Stimulated activated CD4-positive, alpha-beta T cell treated with anti-CD3 and anti-CD28 coated beads, Interleukin-12 subunit alpha, Interleukin-12 subunit beta, amount 100 ng/mL, for 24 hours (primary cell): ENCODE results near the gene ARAP1.

Source experiments
- DNase-seq, 2 experiments: peaks; one replicate each; pipeline ENCODE4 v3.0.0-alpha.2; 2020; ENCODE audit warnings: low read depth in 2 of 2

The ARAP1 gene

DNA sequence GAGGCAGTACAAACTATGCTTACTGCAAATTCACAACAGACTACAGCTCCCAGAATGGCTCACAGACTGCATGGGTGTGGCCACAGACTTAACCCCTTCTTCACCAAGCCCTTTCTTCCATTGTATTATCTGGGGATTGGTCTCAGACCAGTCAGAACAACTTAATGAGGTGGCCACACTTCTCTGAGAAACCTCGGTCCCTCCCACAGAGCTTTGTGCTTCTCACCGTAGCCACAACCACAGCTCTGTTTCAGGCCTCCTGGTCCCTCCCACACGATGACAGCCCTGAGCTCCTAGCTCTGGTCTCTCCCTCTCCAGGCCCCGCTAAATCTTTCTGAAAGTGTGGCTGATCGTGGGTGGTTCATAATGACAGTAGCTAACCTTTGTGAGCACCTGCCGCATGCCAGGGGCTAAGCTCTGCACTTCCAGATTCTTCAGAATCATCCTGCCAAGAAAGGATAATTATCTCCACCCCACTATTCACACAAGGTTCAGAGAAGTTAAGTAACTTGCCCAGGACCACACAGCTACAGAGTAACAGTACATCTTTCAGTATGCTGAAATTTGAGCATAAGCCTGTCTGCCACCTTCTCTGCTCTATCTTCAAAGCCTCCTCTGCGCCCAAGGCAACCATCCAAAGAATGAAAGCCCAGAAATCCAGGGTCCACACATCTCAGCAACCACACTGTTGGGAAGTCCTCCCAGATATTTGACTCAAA is 83.4 kb downstream of the ARAP1 start:
- peak in 1 of 2 experiments; percentile 56 for DNase-seq

DNA sequence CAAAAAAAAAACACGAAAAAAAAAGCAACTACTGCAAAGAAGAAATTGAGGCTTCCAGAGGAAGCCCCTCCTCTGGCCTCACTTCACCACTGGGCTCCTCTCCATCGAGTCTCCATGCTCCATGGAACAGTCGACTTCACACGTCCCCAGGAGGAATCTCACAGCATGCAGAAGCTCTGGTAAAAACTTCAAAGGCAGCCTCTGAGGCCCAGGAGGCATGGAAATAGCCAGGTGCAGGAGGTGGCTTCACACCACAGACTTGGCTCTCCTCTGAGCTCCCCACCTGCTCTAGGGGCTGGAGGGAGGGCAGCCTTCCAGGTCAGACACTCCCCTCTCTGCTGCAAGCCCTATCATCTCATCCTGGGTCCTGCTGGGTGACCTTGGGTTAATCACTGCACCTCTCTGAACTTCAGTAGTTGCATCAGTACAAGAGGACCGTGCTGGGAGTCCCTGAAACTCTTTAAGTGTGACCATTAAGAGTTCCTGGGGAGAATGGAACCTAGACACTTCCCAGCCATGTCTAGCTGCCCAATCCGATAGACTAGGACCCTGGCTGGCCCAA is 86.2 kb downstream of the ARAP1 start:
- no peak for DNase-seq

DNA sequence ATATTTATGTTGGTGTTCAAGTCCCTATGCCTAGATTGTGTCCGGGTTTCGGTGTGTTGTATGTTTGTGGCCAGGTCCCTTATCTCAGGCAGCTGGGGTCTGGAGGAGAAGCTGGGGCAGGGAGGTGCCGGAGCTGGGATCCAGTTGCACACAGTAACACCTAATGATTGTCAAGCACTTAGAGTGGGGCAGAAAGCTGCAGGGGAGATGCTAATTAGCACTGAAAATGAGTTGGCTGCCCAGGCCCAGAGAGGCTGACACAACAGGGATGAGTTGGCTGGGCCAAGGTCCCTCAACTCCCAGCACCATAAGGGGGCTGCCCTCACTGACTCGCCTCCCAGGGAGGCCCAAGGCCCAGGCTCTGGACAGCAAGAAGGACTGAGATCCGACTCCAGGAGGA is 90.2 kb downstream of the ARAP1 start:
- DNase-seq: no peak

DNA sequence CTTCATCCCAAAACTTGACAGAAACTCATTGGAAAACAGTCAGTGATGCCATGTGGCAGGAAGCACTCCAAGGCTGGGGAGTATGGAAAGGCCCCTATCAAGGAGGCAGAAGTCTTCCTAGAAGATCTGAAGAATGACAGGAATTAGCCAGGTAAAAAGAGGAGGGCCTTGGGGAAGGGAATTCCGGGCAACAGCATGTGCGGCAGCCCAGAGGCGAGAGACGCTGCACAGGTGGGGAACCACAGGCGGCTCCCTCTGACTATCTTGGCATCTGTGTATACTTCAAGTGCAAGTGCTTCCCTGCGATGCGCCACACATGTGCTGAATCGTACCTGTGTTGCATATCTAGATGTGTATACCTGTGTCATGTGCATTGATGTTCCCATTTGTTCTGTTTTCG is 90.7 kb downstream of the ARAP1 start:
- no peak for DNase-seq

DNA sequence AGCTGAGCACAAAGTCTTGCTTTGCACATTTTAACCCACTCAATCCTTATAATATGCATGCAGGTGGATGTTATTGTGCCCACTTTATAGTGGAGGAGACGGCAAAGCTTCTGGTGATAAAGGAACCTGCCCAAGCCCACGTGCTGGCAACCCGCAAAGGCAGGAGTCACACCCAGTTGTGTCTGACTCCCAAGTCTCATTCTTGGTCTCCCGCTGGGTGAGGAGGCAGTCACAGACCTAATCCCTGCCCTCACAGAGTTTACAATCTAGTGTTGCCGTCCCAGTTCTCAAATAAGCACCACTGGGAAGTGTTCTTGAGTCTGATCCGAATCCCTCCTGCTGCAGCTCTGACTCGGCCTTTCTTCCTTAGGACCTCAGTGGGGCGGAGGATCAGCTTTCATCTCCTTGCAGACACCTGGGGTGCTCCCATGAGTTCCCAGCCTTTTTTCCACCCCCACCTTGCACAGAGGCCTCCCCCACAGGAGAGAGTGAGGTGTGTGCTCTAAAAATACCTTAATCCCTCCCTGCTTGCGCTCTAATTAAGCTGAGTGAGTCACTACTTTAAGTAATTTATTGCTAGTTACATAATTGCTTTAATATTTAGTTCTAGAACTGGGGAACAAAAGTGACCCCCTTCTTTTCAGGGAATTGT is 93.1 kb downstream of the ARAP1 start:
- DNase-seq: no peak

DNA sequence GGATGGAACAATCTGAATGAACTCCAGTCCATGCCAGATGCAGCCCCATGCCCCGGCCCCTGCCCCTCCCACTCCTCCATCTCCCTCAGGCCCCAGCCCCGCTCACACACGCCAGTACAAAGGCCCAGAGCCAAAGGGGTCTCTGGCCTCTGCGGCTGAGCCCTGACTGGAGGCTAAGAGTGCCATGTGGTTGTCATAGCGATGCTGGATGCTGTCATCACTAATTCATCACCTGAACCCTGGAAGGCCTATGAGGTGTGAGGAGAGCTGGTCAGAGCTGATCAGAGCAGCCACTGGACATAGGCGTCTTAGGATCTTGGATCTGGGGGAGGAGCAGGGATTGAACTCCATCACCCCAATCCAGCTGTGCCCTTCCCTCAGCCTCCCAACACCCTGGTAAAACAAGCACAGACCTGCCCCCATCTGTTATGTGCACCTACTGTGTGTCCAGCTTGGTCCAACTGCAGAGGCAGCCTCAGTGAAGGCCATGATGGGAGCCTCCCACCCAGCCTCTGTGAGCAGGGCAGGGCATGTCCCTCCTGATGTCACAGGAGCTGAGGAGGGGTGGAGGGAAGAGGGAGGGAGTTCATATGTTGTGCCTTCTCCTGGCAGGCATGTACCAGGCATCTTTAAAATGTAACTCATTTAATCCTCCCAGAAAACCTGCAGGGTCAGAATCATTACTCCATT is 94.7 kb downstream of the ARAP1 start:
- no peak for DNase-seq

DNA sequence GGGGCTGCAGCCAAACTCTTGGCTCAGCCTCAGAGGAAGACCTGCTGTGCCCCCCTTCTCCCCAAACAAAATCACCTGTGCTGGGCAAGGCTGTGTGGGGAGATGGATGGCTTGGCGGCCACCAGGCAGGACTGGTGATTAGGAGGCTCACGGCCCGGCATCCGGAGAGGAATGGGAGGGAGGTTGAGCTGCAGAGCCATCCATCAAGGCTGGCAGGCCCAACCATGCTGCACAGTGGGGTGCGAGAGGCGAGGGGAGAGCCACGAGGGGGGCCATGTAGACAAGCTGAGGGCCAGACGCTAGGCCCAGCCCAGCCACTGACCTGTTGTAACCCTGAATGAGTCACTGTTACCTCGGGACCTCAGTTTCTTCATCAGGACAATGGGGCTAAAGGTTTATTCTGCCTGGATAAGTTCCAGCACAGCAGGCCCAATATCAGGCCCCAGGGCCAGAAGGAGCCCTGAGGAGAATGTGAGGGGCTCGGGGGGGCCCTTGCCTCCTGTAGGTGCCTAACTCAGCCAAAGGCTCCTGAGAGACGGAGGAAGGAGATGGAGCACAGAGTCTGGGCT is 96.2 kb downstream of the ARAP1 start:
- no peak for DNase-seq

DNA sequence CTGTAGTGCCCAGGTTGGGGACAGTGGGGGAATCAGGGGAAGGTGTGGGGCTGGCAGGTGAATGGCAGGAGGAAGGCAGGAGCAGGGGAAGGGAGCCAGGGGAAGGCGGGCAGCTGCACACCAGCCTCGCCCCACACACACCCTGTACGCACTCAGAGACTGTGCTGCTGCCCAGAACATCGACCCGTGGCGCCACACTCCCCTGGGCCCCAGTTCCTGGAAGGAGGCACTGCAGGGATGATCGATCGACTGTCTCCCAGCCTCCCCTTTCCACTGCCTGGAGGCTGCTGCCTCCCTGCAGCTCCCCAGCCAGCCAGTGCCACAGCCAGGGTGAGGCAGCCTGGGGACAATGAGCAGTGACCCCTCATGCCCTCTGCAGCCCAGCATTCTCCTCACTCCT is 97.2 kb downstream of the ARAP1 start:
- no peak for DNase-seq

DNA sequence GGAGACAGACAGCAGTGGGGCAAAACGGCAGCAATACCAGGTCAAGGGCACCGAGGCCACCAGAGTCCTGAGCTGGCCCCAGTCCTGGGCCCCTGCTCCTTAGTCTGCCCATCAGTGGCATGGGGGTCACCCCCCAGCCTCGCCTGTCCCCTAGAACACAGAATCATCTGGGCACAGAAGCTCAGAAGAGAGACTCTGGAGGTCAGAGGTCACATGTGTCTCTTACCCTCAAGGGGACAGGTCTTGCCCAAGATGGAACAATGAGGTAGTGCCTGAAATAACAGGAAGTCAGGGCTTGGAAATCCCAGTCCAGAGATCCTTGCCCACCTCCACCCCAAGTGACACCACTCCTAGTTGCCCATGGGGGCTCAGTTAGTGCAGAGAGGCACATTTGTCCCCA is 98.6 kb downstream of the ARAP1 start:
- DNase-seq: no peak

DNA sequence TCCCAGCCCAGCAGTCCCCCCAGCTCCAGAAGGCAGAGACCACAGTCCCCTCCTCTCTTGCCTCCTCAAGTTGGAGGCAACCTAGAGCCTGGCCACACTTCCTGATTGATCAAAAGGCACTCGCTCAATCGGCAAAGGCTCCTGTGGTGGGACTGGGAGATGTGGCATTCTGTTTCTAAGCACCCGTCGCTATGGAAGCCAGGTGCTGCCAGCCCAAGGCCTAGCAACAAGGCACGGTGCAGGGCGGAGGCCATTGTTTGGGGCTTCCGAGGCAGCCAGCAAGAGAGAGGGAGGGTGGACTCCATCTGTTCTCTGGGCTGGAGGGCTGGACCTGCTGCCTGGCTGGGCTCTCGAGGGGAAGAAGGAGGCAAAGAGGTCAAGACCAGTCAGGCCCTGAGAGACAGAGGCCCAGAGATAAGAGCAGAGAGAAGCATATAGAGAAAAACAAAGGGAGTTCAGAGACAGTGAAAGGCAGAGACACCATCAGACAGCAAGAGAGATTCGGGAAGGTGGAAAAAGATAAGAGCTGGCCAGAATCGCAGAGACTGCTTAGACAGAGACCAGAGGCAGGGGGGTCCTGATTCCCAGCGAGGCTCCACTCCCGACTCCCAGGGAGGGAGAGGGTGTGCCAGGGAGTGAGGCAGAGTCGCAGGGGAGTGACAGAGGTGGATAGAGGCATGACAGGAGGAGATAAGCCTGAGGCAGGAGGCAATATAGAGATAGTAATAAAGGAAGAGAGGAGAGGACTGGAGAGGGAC is 99.2 kb downstream of the ARAP1 start:
- no peak for DNase-seq

DNA sequence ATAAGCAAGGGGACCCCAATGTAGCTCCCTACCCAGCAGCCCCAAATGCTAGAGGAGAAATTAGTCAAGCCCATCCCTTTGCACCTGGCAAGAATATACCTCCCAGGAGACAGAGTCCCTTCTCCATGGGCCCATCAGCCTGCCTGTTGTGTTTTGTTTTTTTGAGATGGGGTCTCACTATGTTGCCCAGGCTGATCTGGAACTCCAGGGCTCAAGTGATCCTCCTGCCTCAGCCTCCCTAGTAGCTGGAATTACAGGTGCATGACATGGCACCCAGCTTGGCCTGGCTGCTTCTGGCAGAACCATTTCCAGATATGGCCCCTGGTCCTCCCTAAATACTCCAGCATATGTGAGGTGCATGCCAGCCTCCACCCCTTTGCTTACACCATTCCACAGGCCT is 100.1 kb downstream of the ARAP1 start:
- DNase-seq: no peak

DNA sequence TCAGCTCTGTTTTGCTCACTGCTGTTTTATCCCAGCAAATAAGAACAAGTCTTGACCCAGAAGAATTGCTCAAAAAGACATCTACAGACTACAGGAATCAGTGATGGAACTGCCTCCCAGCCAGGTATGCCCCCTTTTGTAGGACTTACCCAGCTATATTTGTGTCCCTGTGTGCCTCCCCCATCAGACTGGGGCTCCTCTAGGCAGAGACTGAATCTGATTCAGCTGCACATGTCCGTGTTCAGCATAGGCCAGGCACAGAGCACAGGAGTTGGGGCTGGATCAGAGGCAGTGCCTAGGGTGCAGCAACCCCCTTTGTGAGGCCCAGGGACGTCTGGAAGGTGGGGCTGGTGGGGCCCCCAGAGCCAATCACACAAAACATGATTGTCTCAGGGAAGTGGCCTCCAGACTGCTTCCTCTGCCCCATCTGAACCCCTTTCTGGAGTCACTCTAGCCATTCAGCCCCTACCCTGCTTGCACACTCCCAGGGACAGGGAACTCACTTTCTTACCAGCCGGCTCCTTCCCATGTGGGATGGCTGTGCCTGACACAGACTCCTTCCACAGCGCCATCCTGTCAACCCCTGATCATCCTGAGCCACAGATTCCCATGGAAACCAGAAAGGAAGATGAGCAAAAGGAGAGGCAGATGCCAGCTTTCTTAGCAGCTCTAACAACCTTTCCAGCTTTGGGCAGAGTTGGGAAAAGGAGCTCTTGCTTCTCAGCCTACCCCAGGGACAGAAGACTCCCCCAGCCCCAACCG is 102.8 kb downstream of the ARAP1 start:
- DNase-seq: no peak

DNA sequence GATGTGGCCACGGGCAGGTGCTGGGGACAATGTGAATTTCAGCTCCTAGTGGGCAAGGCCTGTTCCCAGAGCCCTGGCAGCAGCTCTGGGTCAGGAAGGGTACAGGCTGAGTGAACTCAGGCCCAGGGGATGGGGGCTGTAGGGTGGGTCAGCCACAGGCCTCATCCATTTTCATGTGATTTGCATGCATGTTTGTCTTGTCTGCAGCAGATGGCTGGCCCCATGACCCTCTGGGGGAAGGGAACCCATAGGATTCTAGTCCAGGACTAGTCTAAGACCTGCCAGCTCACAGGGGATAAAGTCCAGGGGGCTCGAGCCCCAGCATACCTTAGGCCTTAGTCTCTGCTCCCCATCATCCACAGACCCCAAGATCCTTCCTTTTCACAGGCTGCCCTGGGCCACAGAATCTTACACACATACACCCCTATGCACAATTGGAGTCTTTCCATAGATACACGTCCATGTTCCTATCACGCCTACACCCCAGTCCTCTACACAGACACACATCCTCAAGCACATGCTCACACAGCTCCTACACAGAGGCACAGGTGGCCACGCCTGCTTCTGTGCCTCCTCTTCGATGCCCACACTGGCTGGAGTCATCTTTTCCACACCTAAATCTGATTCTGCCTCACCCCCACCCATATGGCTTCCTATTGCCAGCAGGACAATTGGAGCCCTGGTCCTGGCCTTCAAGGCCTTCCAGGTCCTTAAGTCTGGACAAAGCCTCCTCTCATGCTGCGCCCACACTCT is 103.6 kb downstream of the ARAP1 start:
- DNase-seq: no peak

DNA sequence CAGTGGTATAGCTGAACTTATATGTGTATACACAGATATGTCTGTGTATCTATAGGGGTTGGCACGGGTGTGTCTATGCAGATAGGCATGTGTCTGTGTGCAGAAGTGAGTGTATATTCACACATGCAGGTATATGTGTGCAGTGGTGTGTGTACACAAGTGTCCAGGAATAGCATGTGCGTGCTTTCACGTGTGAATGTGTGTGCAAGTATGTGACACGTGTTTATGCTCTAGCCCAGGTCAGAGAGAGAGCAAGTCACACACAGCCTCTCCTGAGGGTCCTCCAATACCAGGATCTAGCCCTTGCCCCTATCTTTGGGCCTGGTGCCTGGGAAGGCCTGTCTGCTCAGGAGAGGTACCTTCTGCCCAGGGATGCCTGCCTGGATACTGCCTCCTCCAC is 104.3 kb downstream of the ARAP1 start:
- no peak for DNase-seq

DNA sequence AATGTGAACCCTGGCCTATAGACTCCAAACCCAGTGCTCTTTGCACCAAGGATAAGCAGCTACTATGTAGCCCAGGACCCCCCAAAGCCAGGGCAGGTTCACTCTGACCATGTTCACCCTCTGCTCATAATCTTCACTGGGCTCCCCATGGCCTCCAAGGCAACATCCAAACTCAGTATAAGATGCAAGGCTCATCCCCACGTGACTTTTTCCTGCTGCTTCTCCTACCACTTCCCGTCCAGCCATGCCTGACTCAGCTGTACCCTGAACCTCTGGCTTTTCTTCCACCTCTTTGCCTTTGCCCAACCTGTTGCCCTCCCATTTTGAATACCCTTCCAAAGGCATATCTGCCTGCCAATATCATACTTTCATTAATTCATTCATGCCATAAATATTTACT is 105.7 kb downstream of the ARAP1 start:
- DNase-seq: no peak

DNA sequence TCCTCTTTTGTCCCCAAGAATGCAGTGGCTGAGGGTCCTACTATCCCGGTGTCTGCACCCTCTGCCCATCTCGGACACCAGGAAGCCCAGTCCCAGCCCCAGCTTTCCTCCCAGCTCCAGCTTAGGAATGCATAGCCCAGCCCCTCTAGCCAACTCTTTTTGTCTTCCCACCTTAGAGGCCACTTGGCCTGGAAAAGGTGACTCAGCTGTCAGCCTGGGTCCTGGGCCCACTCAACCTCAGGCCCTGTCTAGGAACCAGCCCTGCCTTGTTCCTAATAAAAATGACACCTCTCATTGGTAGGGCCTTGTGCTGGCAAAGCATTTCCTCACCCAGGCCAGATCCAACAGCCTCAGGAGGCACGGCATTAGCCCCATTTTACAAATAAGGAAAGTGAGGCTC is 106.2 kb downstream of the ARAP1 start:
- DNase-seq: no peak

DNA sequence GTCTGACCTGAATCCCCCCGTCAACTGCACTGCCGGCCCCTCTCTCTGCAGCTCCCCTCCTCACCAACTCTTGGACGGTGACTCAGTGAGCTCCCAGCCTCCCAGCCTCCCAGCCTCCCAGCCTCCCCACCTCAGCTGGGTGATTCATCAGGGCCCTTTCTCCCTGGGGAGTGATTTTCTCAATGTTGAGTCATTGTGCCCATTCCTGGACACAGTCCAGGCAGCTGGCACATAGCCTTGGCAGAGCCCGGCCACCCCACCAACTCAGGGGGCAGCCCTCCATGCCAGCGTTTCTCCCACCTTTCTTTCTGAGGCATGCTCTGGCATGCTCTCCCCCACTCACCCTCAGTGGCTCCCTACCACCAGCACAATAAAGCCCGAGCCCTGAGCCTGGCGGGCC is 108.7 kb downstream of the ARAP1 start:
- no peak for DNase-seq

DNA sequence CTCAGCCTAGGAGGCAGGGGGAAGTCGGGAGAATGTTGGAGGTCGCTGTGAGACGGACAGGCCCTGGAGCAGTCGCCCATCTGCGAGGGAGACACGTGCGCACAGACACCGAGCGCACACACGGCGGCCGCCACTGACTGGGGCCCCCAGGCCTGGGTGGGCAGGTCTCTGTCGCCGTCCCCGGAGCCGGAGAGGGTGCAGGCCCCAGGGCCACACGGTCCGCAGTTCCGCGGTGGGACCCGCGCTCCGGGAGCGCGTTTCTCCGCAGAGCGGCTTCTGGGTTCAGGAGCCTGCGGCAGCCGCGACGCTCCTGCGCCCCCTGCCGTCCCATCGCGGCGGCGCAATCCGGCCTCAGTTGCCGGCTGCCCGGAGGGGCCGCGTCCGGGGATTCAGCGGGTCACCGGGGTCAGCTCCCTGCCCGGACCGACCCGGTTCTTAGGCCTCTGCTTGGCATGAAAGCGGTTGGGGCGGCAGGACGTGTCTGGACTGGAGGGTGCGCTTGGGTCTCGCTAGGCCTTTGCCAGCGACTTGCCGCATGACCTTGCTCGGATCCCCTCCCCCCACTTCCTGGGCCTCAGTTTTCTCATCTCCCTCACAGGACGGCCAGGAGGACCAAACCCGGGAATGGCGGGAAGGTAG is 109.2 kb downstream of the ARAP1 start:
- peak; percentile 34 to 52 for DNase-seq

DNA sequence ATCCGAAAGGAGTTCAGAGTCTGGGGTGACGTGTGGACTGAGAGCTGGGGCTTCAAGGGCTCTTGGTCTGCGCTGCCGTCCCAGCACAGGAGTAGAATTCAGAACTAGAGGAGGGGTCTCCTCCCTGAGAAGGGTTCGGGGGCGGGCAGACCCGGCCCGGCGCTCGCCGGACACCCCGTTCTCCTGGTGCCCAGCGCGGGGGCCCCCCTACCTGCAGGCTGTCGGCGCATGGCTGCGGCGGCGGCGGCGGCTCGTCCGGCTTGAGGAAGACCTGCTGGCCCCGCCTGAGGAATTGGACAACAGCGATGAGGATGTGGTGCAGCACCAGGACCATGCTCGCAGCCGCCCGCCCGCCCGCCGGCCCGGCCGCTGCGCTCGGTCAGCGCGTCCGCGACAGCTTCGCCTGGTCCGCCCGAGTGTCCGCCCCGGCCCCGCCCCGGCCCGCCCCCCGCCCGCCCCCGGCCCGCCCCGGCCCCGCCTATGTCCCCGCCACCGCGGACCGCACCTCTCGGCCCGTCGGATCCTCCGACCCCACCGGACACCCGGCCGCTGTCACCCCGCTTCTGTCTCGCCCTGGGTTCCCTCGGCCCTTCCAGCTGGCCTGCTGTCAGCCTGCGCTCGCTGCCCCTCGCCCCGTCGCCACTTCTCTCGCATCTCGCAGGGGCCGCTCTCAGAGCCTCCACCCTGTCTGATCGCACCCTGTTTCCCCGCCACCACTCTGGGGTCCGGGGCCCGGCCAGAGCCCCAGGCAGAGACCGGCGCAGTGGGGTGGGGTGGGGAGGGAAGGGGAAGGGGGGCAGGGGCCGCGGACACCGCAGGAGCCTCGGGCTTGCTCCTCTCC is 109.9 kb downstream of the ARAP1 start:
- DNase-seq: no peak
